Heart right ventricle (tissue), 16 donors: Measurements from ENCODE around the gene SPACDR. TPM values are rescaled to one million over a fixed set of nuclear protein-coding genes. Genes with fewer than 3 reads are reported as not detected.

ENCODE experiments used
- ATAC-seq, 8 donors: fragments of 200-7000 bp; cut with Tn5 transposase; one replicate each; pipeline ENCODE4 v1.9.1; 2020; ENCODE audit warnings: mild to moderate bottlenecking in 8 of 8, moderate library complexity in 8 of 8, moderate number of reproducible peaks in 1 of 8
- DNase-seq, 2 donors: peaks; one replicate each; pipeline ENCODE4 v3.0.0-alpha.2; 2020
- H3K27ac ChIP-seq, 10 donors: fragments of 200-600 bp; sonication (generic) in 2 of 10; one replicate each; pipeline versions ENCODE4 v1.5.0 to v1.8.0; 2020 to 2022; ENCODE audit warnings: mild to moderate bottlenecking in 3 of 10
- H3K27me3 ChIP-seq, 7 donors: fragments of 200-600 bp; one replicate each; pipeline ENCODE4 v1.8.0; 2021 to 2022; ENCODE audit warnings: mild to moderate bottlenecking in 2 of 7
- H3K36me3 ChIP-seq, 9 donors: fragments of 200-600 bp; sonication (generic) in 1 of 9; one replicate each; pipeline versions ENCODE4 v1.5.0 to v1.8.0; 2020 to 2022; ENCODE audit warnings: mild to moderate bottlenecking in 2 of 9
- H3K4me1 ChIP-seq, 9 donors: fragments of 200-600 bp; sonication (generic) in 1 of 9; one replicate each; pipeline versions ENCODE4 v1.5.0 to v1.8.0; 2020 to 2022; ENCODE audit warnings: mild to moderate bottlenecking in 4 of 9
- H3K4me3 ChIP-seq, 10 donors: fragments of 200-600 bp; sonication (generic) in 2 of 10; one replicate each; pipeline versions ENCODE4 v1.5.0 to v1.8.0; 2020 to 2022; ENCODE audit warnings: mild to moderate bottlenecking in 7 of 10, moderate library complexity in 2 of 10
- H3K9me3 ChIP-seq, 11 donors: fragments of 200-600 bp in 10 of 11; sonication (generic) in 2 of 11; one replicate each; pipeline versions ENCODE4 v1.5.0 to v1.8.0; 2013 to 2022; ENCODE audit warnings: mild to moderate bottlenecking in 2 of 11, control low read depth in 1 of 11, moderate library complexity in 1 of 11
- WGBS, 2 donors: extraction: QIAGEN DNeasy Blood & Tissue Kit; methylation state at CpG; one replicate each; pipeline ENCODE4 v1.1.7; 2013; ENCODE audit warnings: inconsistent platforms in 1 of 2; 5-methylcytosine and 5-hydroxymethylcytosine counted together
- intact Hi-C, 10 donors: fragments of 100-400 bp; cut with DNase I; formaldehyde crosslinking; loops; one replicate each; pipeline versions ENCODE4 v1.11.1 to v1.14.2; 2022
- polyA plus RNA-seq, 2 donors: library from polyadenylated mRNA; stranded (reverse); fragments of 200-250 nt; gene quantifications; one replicate each; pipeline ENCODE4 v1.2.3, GENCODE V29; 2013
- total RNA-seq, 10 donors: library from RNA; stranded (reverse); fragmentation: NEBNext Ultra II Directional in 3 of 10; extraction: Animal tissue kit (Norgen Biotek cat#: 25700) in 3 of 10; gene quantifications; one replicate each; pipeline versions ENCODE4 v1.2.1 to v1.2.4, GENCODE V29; 2021 to 2023
- TF ChIP-seq, protein P1 (sequence below), 9 donors: fragments of 200-600 bp; sonication (generic) in 2 of 9; IDR thresholded peaks; one replicate each; pipeline versions ENCODE4 v1.5.0 to v1.8.0; 2021 to 2022; ENCODE audit warnings: antibody characterized with exemption in 9 of 9, mild to moderate bottlenecking in 5 of 9, moderate library complexity in 1 of 9
- donor health status: Arrhythmogenic right ventricular cardiomyopathy.
- donor health status: ischemic (EF 13 %, LVEDD 7.1; RV severe dilation, severe dysfunction).
- donor health status: healthy with polysubstance abuse.
- donor health status: DM: no; HTN: yes; CAD: no.
- donor health status: DM: no; HTN: no; CAD: no.
- donor health status: ischemic (EF 25% LVEDD 6.9; RV normal size, moderate dysfunction).
- donor health status: ischemic (EF 25% LVEDD 5.7; RV mildly dilated, moderate dysfunction).
- donor health status: healthy.
- donor health status: DM: yes; HTN: yes; CAD: no.
- donor health status: Ischemic cardiomyopathy.
- donor health status: ischemic (EF 35%, LVEDD 5.7; RV mildly dilated, moderate dysfunction).
- donor health status: nonischemic (EF 11% LVEDD 7.7; RV severe dilation, severe dysfunction).
- donor health status: DM: yes; HTN: yes; CAD: no.
- donor health status: PGD.
- donor health status: ischemic (EF 29% LVEDD 5.4; RV normal size, mild dysfunction).
- donor health status: nonischemic (EF 23%, LVEDD 6.1; RV moderate dilation, normal function).

SPACDR gene
- total and polyA plus RNA-seq, 12 donors: 0.28 to 1.3 (median 0.77) TPM; not detected in 4

DNA sequence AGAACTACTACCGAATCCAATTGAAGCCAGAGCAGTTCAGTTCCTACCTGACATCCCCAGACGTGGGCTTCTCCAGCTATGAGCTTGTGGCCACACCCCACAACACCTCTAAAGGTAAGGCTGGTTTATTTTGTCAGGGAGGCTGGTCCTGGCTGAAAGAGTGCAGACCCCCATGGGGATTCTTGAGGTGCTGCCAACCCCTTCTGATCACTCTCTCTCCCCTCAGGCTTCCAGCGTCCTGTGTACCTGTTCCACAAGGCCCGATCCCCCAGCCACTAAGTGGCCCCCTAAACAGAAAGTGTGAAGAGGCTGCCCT is 30.8 kb downstream of the SPACDR start:
- Histone ChIP-seq H3K4me1 (peaks cover 12 to 58% (median 43%) of the 10 kb centered on the region in 9 donors), H3K27ac (peak overlapping the region in 2 of 10 donors; percentile 31 to 34), H3K36me3 (peaks cover 0 to 41% (median 16%) of the 10 kb centered on the region in 9 donors), H3K4me3 (no peak overlapping the region), H3K27me3 (no peaks in the 10 kb centered on the region), H3K9me3 (no peaks in the 10 kb centered on the region)
- ATAC-seq: no peak
- WGBS, 2 donors: 67 to 72% methylated on average over 4 of the region's 4 CpGs
- no peak for DNase-seq
- TF ChIP-seq, protein P1, sequence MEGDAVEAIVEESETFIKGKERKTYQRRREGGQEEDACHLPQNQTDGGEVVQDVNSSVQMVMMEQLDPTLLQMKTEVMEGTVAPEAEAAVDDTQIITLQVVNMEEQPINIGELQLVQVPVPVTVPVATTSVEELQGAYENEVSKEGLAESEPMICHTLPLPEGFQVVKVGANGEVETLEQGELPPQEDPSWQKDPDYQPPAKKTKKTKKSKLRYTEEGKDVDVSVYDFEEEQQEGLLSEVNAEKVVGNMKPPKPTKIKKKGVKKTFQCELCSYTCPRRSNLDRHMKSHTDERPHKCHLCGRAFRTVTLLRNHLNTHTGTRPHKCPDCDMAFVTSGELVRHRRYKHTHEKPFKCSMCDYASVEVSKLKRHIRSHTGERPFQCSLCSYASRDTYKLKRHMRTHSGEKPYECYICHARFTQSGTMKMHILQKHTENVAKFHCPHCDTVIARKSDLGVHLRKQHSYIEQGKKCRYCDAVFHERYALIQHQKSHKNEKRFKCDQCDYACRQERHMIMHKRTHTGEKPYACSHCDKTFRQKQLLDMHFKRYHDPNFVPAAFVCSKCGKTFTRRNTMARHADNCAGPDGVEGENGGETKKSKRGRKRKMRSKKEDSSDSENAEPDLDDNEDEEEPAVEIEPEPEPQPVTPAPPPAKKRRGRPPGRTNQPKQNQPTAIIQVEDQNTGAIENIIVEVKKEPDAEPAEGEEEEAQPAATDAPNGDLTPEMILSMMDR (IDR thresholded peaks at IDR 0.05): no peak
- intact Hi-C loops: loop anchor here in 1 of 10 donors (5.0 kb wide), 1 partner anchor 244 kb away; no protein-coding TSS in a partner anchor

DNA sequence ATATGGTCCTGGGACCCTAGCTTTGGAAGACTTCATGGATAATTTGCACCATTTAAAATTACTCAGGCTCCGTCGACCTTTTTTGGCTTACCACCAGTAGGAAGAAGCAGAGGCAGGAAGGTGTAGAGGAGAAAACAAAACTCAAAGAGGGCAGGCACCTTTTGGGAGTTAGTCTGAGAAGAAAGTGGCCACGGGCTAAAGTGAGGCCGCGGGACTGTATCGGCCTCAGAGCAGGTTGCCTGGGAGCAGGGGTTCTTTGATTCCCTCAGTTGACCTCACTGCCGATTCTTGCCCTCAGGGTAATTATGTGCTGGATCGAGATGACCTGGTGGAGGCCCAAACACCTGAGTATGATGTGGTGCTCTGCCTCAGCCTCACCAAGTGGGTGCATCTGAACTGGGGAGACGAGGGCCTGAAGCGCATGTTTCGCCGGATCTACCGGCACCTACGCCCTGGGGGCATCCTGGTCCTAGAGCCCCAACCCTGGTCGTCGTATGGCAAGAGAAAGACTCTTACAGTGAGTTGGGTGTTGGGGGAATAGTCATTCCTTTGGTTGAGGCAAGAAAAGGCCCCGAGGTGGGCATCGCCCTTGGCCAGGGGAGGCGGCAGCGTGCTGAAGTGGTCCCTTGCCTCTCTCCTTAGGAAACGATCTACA is 31.3 kb downstream of the SPACDR start:
- Histone ChIP-seq H3K4me3 (no peak overlapping the region), H3K27ac (peak overlapping the region in 3 of 10 donors; percentile 18 to 45 (median 36)), H3K36me3 (peaks cover 0 to 41% (median 16%) of the 10 kb centered on the region in 9 donors), H3K9me3 (no peaks in the 10 kb centered on the region), H3K4me1 (peaks cover 12 to 62% (median 46%) of the 10 kb centered on the region in 9 donors), H3K27me3 (no peaks in the 10 kb centered on the region)
- WGBS, 2 donors: 84 to 87% methylated on average over 21 of the region's 21 CpGs
- no peak for DNase-seq
- intact Hi-C loops: loop anchor here in 1 of 10 donors (5.0 kb wide), 1 partner anchor 245 kb away; no protein-coding TSS in a partner anchor
- ATAC-seq: no peak
- TF ChIP-seq, protein P1 (IDR thresholded peaks at IDR 0.05): no peak

DNA sequence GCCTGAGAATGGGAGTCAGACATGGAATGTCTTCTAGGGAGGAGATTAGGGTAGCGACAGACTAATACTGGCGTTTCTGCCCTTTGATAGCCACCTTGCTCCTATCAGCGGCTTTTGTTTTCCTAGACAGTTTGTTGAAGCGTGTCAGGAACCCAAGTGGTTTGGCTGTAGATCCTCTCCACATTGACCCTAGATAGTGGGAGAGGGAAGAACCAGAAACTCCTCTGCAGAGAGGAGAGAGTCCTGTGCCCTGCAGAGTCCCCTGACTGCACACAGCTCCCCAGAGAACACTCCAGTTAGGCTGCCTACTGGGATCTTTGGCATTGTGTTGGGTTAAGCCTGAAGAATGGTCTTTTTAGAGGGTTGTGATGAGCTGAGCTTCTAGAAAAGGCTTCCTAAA is 32.0 kb downstream of the SPACDR start:
- peaks cover 0 to 41% (median 16%) of the 10 kb centered on the region in 9 donors for H3K36me3 ChIP-seq
- ATAC-seq (no peak), DNase-seq (no peak)
- no peaks in the 10 kb centered on the region for H3K9me3 ChIP-seq
- TF ChIP-seq, protein P1 (IDR thresholded peaks at IDR 0.05): no peak
- H3K4me1 ChIP-seq: peaks cover 12 to 67% (median 48%) of the 10 kb centered on the region in 9 donors
- 51 to 72% methylated on average over 4 of the region's 4 CpGs for WGBS, 2 donors
- intact Hi-C loops: loop anchor here in 1 of 10 donors (5.0 kb wide), 1 partner anchor 245 kb away; no protein-coding TSS in a partner anchor
- H3K27ac ChIP-seq: peak overlapping the region in 4 of 10 donors; percentile 18 to 45 (median 27)
- no peaks in the 10 kb centered on the region for H3K27me3 ChIP-seq
- H3K4me3 ChIP-seq: no peak overlapping the region

DNA sequence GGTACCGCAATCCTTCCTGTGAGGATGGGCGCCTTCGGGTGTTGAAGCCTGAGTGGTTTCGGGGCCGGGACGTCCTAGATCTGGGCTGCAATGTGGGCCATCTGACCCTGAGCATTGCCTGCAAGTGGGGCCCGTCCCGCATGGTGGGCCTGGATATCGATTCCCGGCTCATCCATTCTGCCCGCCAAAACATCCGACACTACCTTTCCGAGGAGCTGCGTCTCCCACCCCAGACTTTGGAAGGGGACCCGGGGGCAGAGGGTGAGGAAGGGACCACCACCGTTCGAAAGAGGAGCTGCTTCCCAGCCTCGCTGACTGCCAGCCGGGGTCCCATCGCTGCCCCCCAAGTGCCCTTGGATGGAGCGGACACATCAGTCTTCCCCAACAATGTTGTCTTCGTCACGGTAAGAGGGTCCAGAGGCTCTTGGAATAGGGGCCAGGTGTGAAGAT is 32.7 kb downstream of the SPACDR start:
- 89 to 92% methylated on average over 23 of the region's 23 CpGs for WGBS, 2 donors
- TF ChIP-seq, protein P1 (IDR thresholded peaks at IDR 0.05): no peak
- Histone ChIP-seq H3K4me1 (peaks cover 12 to 63% (median 48%) of the 10 kb centered on the region in 9 donors), H3K27ac (peak overlapping the region in 5 of 10 donors; percentile 18 to 100 (median 99)), H3K36me3 (peaks cover 0 to 41% (median 16%) of the 10 kb centered on the region in 9 donors), H3K27me3 (no peaks in the 10 kb centered on the region), H3K4me3 (peak overlapping the region in 5 of 10 donors; percentile 79 to 97 (median 93)), H3K9me3 (no peaks in the 10 kb centered on the region)
- DNase-seq (no peak), ATAC-seq (no peak)
- intact Hi-C loops: loop anchor here in 1 of 10 donors (5.0 kb wide), 1 partner anchor 246 kb away; no protein-coding TSS in a partner anchor
